Measurements from ENCODE around the gene KCNG3.

The KCNG3 gene

GRCh38 chr2:42449163-42450087 lies 44.4 kb downstream of the KCNG3 start:
- no peaks in the 10 kb centered on the region for H3K9me3 ChIP-seq (ENCODE audit: low read depth, low read length)
- H3K27ac ChIP-seq: no peak overlapping the region
- TF ChIP-seq EZH2 (IDR thresholded peaks at IDR 0.05) (no peak), POLR2AphosphoS5 (IDR thresholded peaks at IDR 0.05; ENCODE audit: borderline replicate concordance, low read depth, low read length) (no peak), FOXP2 (optimal IDR thresholded peaks at IDR 0.05; ENCODE audit: control extremely low read depth, extremely low read length, insufficient read depth) (no peak)
- no peak overlapping the region for H3K9ac ChIP-seq (ENCODE audit: insufficient read length)
- H3K4me3 ChIP-seq: no peak overlapping the region
- DNase-seq (ENCODE audit: low read depth, low spot score): no peak
- no peaks in the 10 kb centered on the region for H3K36me3 ChIP-seq (ENCODE audit: insufficient read depth, low read length)

- no peak for DNase-seq (ENCODE audit: low read depth, low spot score)
- no peak overlapping the region for H3K9ac ChIP-seq (ENCODE audit: insufficient read length)
- no peak for TF ChIP-seq FOXP2 (optimal IDR thresholded peaks at IDR 0.05; ENCODE audit: control extremely low read depth, extremely low read length, insufficient read depth)
- no peak for TF ChIP-seq EZH2 (IDR thresholded peaks at IDR 0.05)
- no peak for TF ChIP-seq POLR2AphosphoS5 (IDR thresholded peaks at IDR 0.05; ENCODE audit: borderline replicate concordance, low read depth, low read length)
- H3K36me3 ChIP-seq (ENCODE audit: insufficient read depth, low read length): no peaks in the 10 kb centered on the region
- no peak overlapping the region for H3K27ac ChIP-seq
- no peak overlapping the region for H3K4me3 ChIP-seq
- H3K9me3 ChIP-seq (ENCODE audit: low read depth, low read length): no peaks in the 10 kb centered on the region
Observed at GRCh38 chr2:42448163-42448562, 45.6 kb downstream of the KCNG3 start.

GRCh38 chr2:42446503-42447271 lies 47.1 kb downstream of the KCNG3 start:
- no peak overlapping the region for H3K4me3 ChIP-seq
- no peak for TF ChIP-seq FOXP2 (optimal IDR thresholded peaks at IDR 0.05; ENCODE audit: control extremely low read depth, extremely low read length, insufficient read depth)
- TF ChIP-seq EZH2 (IDR thresholded peaks at IDR 0.05): no peak
- TF ChIP-seq POLR2AphosphoS5 (IDR thresholded peaks at IDR 0.05; ENCODE audit: borderline replicate concordance, low read depth, low read length): no peak
- no peak overlapping the region for H3K9ac ChIP-seq (ENCODE audit: insufficient read length)
- H3K36me3 ChIP-seq (ENCODE audit: insufficient read depth, low read length): no peaks in the 10 kb centered on the region
- H3K27ac ChIP-seq: no peak overlapping the region
- no peak for DNase-seq (ENCODE audit: low read depth, low spot score)
- H3K9me3 ChIP-seq (ENCODE audit: low read depth, low read length): no peaks in the 10 kb centered on the region

GRCh38 chr2:42443718-42444399 lies 49.9 kb downstream of the KCNG3 start:
- no peaks in the 10 kb centered on the region for H3K9me3 ChIP-seq (ENCODE audit: low read depth, low read length)
- H3K9ac ChIP-seq (ENCODE audit: insufficient read length): no peak overlapping the region
- H3K27ac ChIP-seq: no peak overlapping the region
- H3K36me3 ChIP-seq (ENCODE audit: insufficient read depth, low read length): no peaks in the 10 kb centered on the region
- H3K4me3 ChIP-seq: no peak overlapping the region
- no peak for TF ChIP-seq FOXP2 (optimal IDR thresholded peaks at IDR 0.05; ENCODE audit: control extremely low read depth, extremely low read length, insufficient read depth)
- DNase-seq (ENCODE audit: low read depth, low spot score): no peak

- Histone ChIP-seq H3K9ac (ENCODE audit: insufficient read length) (no peak overlapping the region), H3K27ac (no peak overlapping the region), H3K4me3 (no peak overlapping the region), H3K36me3 (ENCODE audit: insufficient read depth, low read length) (no peaks in the 10 kb centered on the region), H3K9me3 (ENCODE audit: low read depth, low read length) (no peaks in the 10 kb centered on the region)
- no peak for DNase-seq (ENCODE audit: low read depth, low spot score)
- TF ChIP-seq FOXP2 (optimal IDR thresholded peaks at IDR 0.05; ENCODE audit: control extremely low read depth, extremely low read length, insufficient read depth): no peak
- TF ChIP-seq POLR2AphosphoS5 (IDR thresholded peaks at IDR 0.05; ENCODE audit: borderline replicate concordance, low read depth, low read length): no peak
- no peak for TF ChIP-seq EZH2 (IDR thresholded peaks at IDR 0.05)
Observed at GRCh38 chr2:42442774-42443173, 51.0 kb downstream of the KCNG3 start.

GRCh38 chr2:42438685-42439084 lies 55.1 kb downstream of the KCNG3 start:
- H3K27ac ChIP-seq: no peak overlapping the region
- H3K9ac ChIP-seq (ENCODE audit: insufficient read length): no peak overlapping the region
- no peak for TF ChIP-seq POLR2AphosphoS5 (IDR thresholded peaks at IDR 0.05; ENCODE audit: borderline replicate concordance, low read depth, low read length)
- no peak for TF ChIP-seq EZH2 (IDR thresholded peaks at IDR 0.05)
- no peak for TF ChIP-seq FOXP2 (optimal IDR thresholded peaks at IDR 0.05; ENCODE audit: control extremely low read depth, extremely low read length, insufficient read depth)

GRCh38 chr2:42436370-42436769 lies 57.4 kb downstream of the KCNG3 start:
- no peak for TF ChIP-seq POLR2AphosphoS5 (IDR thresholded peaks at IDR 0.05; ENCODE audit: borderline replicate concordance, low read depth, low read length)
- TF ChIP-seq FOXP2 (optimal IDR thresholded peaks at IDR 0.05; ENCODE audit: control extremely low read depth, extremely low read length, insufficient read depth): no peak
- TF ChIP-seq EZH2 (IDR thresholded peaks at IDR 0.05): no peak
- H3K27ac ChIP-seq: no peak overlapping the region
- H3K9ac ChIP-seq (ENCODE audit: insufficient read length): no peak overlapping the region
- no peak overlapping the region for H3K4me3 ChIP-seq
- no peaks in the 10 kb centered on the region for H3K36me3 ChIP-seq (ENCODE audit: insufficient read depth, low read length)
- no peaks in the 10 kb centered on the region for H3K9me3 ChIP-seq (ENCODE audit: low read depth, low read length)
- no peak for DNase-seq (ENCODE audit: low read depth, low spot score)

More at GRCh38 chr2:42438685-42439084, 55.1 kb downstream of the KCNG3 start:
- no peak for DNase-seq (ENCODE audit: low read depth, low spot score)
- no peak overlapping the region for H3K4me3 ChIP-seq
- no peaks in the 10 kb centered on the region for H3K9me3 ChIP-seq (ENCODE audit: low read depth, low read length)
- H3K36me3 ChIP-seq (ENCODE audit: insufficient read depth, low read length): no peaks in the 10 kb centered on the region

GRCh38 chr2:42435628-42436027 lies 58.2 kb downstream of the KCNG3 start:
- DNase-seq (ENCODE audit: low read depth, low spot score): no peak
- no peak overlapping the region for H3K27ac ChIP-seq
- TF ChIP-seq FOXP2 (optimal IDR thresholded peaks at IDR 0.05; ENCODE audit: control extremely low read depth, extremely low read length, insufficient read depth): no peak
- TF ChIP-seq POLR2AphosphoS5 (IDR thresholded peaks at IDR 0.05; ENCODE audit: borderline replicate concordance, low read depth, low read length): no peak
- TF ChIP-seq EZH2 (IDR thresholded peaks at IDR 0.05): no peak
- no peaks in the 10 kb centered on the region for H3K9me3 ChIP-seq (ENCODE audit: low read depth, low read length)
- no peaks in the 10 kb centered on the region for H3K36me3 ChIP-seq (ENCODE audit: insufficient read depth, low read length)
- no peak overlapping the region for H3K4me3 ChIP-seq
- H3K9ac ChIP-seq (ENCODE audit: insufficient read length): no peak overlapping the region

Measured in SK-N-MC (cell line).